WTC11 (cell line): ENCODE results near the gene LYZ. TPM values are rescaled to one million over a fixed set of nuclear protein-coding genes. Genes with fewer than 3 reads are reported as not detected.

Source experiments
- ATAC-seq: fragments of 200-7000 bp; cut with Tn5 transposase; 2 replicates; pipeline ENCODE4 v1.10.0; 2021; ENCODE audit warnings: mild to moderate bottlenecking, moderate library complexity
- CTCF ChIA-PET: fragments of 300-600 bp; sonication (Branson Sonifier 250); formaldehyde crosslinking; loops from one replicate; lab custom pipeline; 2021; ENCODE audit warnings: antibody characterized with exemption; lab: Charles Lee
- POLR2A ChIA-PET: fragments of 350-600 bp; sonication (Branson Sonifier 250); formaldehyde crosslinking; loops from one replicate; lab custom pipeline; 2021; ENCODE audit warnings: antibody characterized with exemption; lab: Charles Lee
- DNase-seq: peaks from one replicate; pipeline ENCODE4 v3.0.0; 2021; ENCODE audit warnings: low spot score
- H3K27ac Mint-ChIP-seq: 2 replicates; pipeline ENCODE4 v1.8.0; 2021; ENCODE audit warnings: mixed read lengths
- H3K27me3 Mint-ChIP-seq: 2 replicates; pipeline ENCODE4 v1.8.0; 2021; ENCODE audit warnings: low read depth, mild to moderate bottlenecking, moderate library complexity, mixed read lengths
- H3K36me3 Mint-ChIP-seq: 2 replicates; pipeline ENCODE4 v1.8.0; 2021; ENCODE audit warnings: mixed read lengths
- H3K4me1 Mint-ChIP-seq: 2 replicates; pipeline ENCODE4 v1.8.0; 2022; ENCODE audit warnings: mixed read lengths
- H3K4me3 Mint-ChIP-seq: 2 replicates; pipeline ENCODE4 v1.8.0; 2021; ENCODE audit warnings: mild to moderate bottlenecking, moderate library complexity, mixed read lengths
- H3K9me3 Mint-ChIP-seq: 2 replicates; pipeline ENCODE4 v1.8.0; 2021; ENCODE audit warnings: mixed read lengths
- ATF6 ChIP-seq: sonication (generic); formaldehyde crosslinking; IDR thresholded peaks from 2 replicates; pipeline ENCODE4 v1.8.1; 2023; ENCODE audit warnings: mild to moderate bottlenecking, missing genetic modification reagents
- CDX4 ChIP-seq: fragments of 250-450 bp; sonication (Bioruptor Pico); IDR thresholded peaks from 2 replicates; pipeline ENCODE4 v1.9.0; 2021; ENCODE audit warnings: moderate library complexity, mild to moderate bottlenecking, inconsistent platforms, borderline replicate concordance
- CREM ChIP-seq: sonication (generic); formaldehyde crosslinking; IDR thresholded peaks from 2 replicates; pipeline ENCODE4 v1.8.1; 2022; ENCODE audit warnings: mild to moderate bottlenecking, missing genetic modification reagents, moderate library complexity
- E2F5 ChIP-seq: sonication (generic); formaldehyde crosslinking; IDR thresholded peaks from 2 replicates; pipeline ENCODE4 v1.8.1; 2022; ENCODE audit warnings: mild to moderate bottlenecking, moderate library complexity, missing genetic modification reagents
- IRF1 ChIP-seq: sonication (generic); formaldehyde crosslinking; IDR thresholded peaks from 2 replicates; pipeline ENCODE4 v1.8.0; 2023; ENCODE audit warnings: missing genetic modification reagents
- JAZF1 ChIP-seq: fragments of 250-450 bp; sonication (Bioruptor Pico); IDR thresholded peaks from 2 replicates; pipeline ENCODE4 v1.9.0; 2021; ENCODE audit warnings: moderate library complexity, mild to moderate bottlenecking, inconsistent platforms
- JUN ChIP-seq: sonication (generic); formaldehyde crosslinking; IDR thresholded peaks from 2 replicates; pipeline ENCODE4 v1.8.0; 2023; ENCODE audit warnings: mild to moderate bottlenecking, missing genetic modification reagents
- MAX ChIP-seq: sonication (generic); formaldehyde crosslinking; IDR thresholded peaks from 2 replicates; pipeline ENCODE4 v1.8.0; 2022; ENCODE audit warnings: mild to moderate bottlenecking, missing genetic modification reagents
- MLX ChIP-seq: sonication (generic); formaldehyde crosslinking; IDR thresholded peaks from 2 replicates; pipeline ENCODE4 v1.8.1; 2023; ENCODE audit warnings: mild to moderate bottlenecking, missing genetic modification reagents, moderate library complexity
- MXD4 ChIP-seq: fragments of 250-450 bp; sonication (Bioruptor Pico); IDR thresholded peaks from 2 replicates; pipeline ENCODE4 v1.8.0; 2021; ENCODE audit warnings: mild to moderate bottlenecking, moderate library complexity, borderline replicate concordance
- NR1H2 ChIP-seq: sonication (generic); formaldehyde crosslinking; IDR thresholded peaks from 2 replicates; pipeline ENCODE4 v1.9.0; 2021; ENCODE audit warnings: mild to moderate bottlenecking, moderate library complexity, missing genetic modification reagents
- PRDM15 ChIP-seq: sonication (generic); formaldehyde crosslinking; IDR thresholded peaks from 2 replicates; pipeline ENCODE4 v1.8.0; 2022; ENCODE audit warnings: missing genetic modification reagents
- SMAD3 ChIP-seq: sonication (generic); formaldehyde crosslinking; IDR thresholded peaks from 2 replicates; pipeline ENCODE4 v1.8.0; 2022; ENCODE audit warnings: missing genetic modification reagents, mild to moderate bottlenecking, borderline replicate concordance
- STAT6 ChIP-seq: sonication (generic); formaldehyde crosslinking; conservative IDR thresholded peaks from 2 replicates; pipeline ENCODE4 v1.8.1; 2023; ENCODE audit warnings: mild to moderate bottlenecking, low read depth, missing genetic modification reagents, moderate library complexity
- USF1 ChIP-seq: sonication (generic); formaldehyde crosslinking; IDR thresholded peaks from 2 replicates; pipeline ENCODE4 v1.8.0; 2022; ENCODE audit warnings: mild to moderate bottlenecking, missing genetic modification reagents
- ZNF263 ChIP-seq: sonication (generic); formaldehyde crosslinking; IDR thresholded peaks from 2 replicates; pipeline ENCODE4 v1.8.1; 2022; ENCODE audit warnings: low read depth, mild to moderate bottlenecking, moderate library complexity, missing genetic modification reagents
- ZNF396 ChIP-seq: fragments of 250-450 bp; sonication (Bioruptor Pico); IDR thresholded peaks from 2 replicates; pipeline ENCODE4 v1.8.0; 2021; ENCODE audit warnings: mild to moderate bottlenecking, moderate library complexity, borderline replicate concordance
- ZNF425 ChIP-seq: fragments of 250-450 bp; sonication (Bioruptor Pico); conservative IDR thresholded peaks from 2 replicates; pipeline ENCODE4 v1.9.0; 2021; ENCODE audit warnings: mild to moderate bottlenecking
- total RNA-seq: library from RNA; stranded (reverse); gene quantifications from 3 replicates; pipeline ENCODE4 v1.2.3, GENCODE V29; 2021

The LYZ gene
- total RNA-seq, 1 experiment from 2014 or later = 1.0 TPM

- H3K27me3 Mint-ChIP-seq = no peaks in the 10 kb centered on the region; the same call in 1 of the 2 replicates
- H3K4me3 Mint-ChIP-seq = no peak overlapping the region
- H3K27ac Mint-ChIP-seq = no peak overlapping the region
- POLR2A ChIA-PET = interaction anchor here (1.1 kb wide), 1 partner anchor 10 kb away, joined by 3 read pairs; no protein-coding TSS in a partner anchor
- peaks cover 5% of the 10 kb centered on the region for H3K36me3 Mint-ChIP-seq
- ATAC-seq (no peak), DNase-seq (no peak)
- H3K4me1 Mint-ChIP-seq = no peaks in the 10 kb centered on the region
- TF ChIP-seq JAZF1 (CRISPR knock-in tag) (no peak), MXD4 (CRISPR knock-in tag) (no peak), SMAD3 (CRISPR knock-in tag) (no peak), PRDM15 (CRISPR knock-in tag) (no peak), MAX (CRISPR knock-in tag) (no peak), JUN (CRISPR knock-in tag) (no peak), ZNF263 (CRISPR knock-in tag) (no peak), E2F5 (no peak), ZNF425 (CRISPR knock-in tag) (no peak), MLX (CRISPR knock-in tag) (no peak), ZNF396 (CRISPR knock-in tag) (no peak), STAT6 (CRISPR knock-in tag) (no peak), ATF6 (no peak), CREM (CRISPR knock-in tag) (no peak), CDX4 (CRISPR knock-in tag) (no peak), IRF1 (no peak), NR1H2 (CRISPR knock-in tag) (no peak), USF1 (no peak)
- H3K9me3 Mint-ChIP-seq = peaks cover 36% of the 10 kb centered on the region
- CTCF ChIA-PET = no interaction called here
These were observed 38.7 kb upstream of the LYZ start for GRCh38 chr12:69309461-69309860.
